Measurements from ENCODE around the gene ACSF2. TPM values are rescaled to one million over a fixed set of nuclear protein-coding genes. Genes with fewer than 3 reads are reported as not detected.

ACSF2 gene
- total RNA-seq, 1 donor from 2014 or later, result 34.5 TPM

- H3K9me3 Mint-ChIP-seq, result no peaks in the 10 kb centered on the region
- DNase-seq (ENCODE audit: low read depth, low spot score), result no peak
- H3K27me3 Mint-ChIP-seq (ENCODE audit: low read depth), result peaks cover 44% of the 10 kb centered on the region
- TF ChIP-seq CTCF (conservative IDR thresholded peaks at IDR 0.05), result no peak
- H3K36me3 Mint-ChIP-seq (ENCODE audit: low read depth), result no peaks in the 10 kb centered on the region
- no peak overlapping the region for H3K27ac Mint-ChIP-seq (ENCODE audit: unreplicated experiment)
- H3K4me3 Mint-ChIP-seq, result no peak overlapping the region
- H3K4me1 Mint-ChIP-seq, result peaks cover 16% of the 10 kb centered on the region
Measured at GRCh38 chr17:50469208-50469605, 43.2 kb downstream of the ACSF2 start.

- Mint-ChIP-seq H3K4me1 (peaks cover 16% of the 10 kb centered on the region), H3K4me3 (peak overlapping the region; percentile 23), H3K27me3 (ENCODE audit: low read depth) (peaks cover 44% of the 10 kb centered on the region), H3K36me3 (ENCODE audit: low read depth) (no peaks in the 10 kb centered on the region), H3K27ac (ENCODE audit: unreplicated experiment) (no peak overlapping the region), H3K9me3 (no peaks in the 10 kb centered on the region)
- TF ChIP-seq CTCF (conservative IDR thresholded peaks at IDR 0.05), result no peak
- DNase-seq (ENCODE audit: low read depth, low spot score), result no peak
Measured at GRCh38 chr17:50469671-50470305, 43.8 kb downstream of the ACSF2 start.

GRCh38 chr17:50470426-50470825 is 44.4 kb downstream of the ACSF2 start:
- H3K27me3 Mint-ChIP-seq (ENCODE audit: low read depth), result peaks cover 43% of the 10 kb centered on the region
- H3K36me3 Mint-ChIP-seq (ENCODE audit: low read depth), result no peaks in the 10 kb centered on the region
- DNase-seq (ENCODE audit: low read depth, low spot score), result no peak
- no peak for TF ChIP-seq CTCF (conservative IDR thresholded peaks at IDR 0.05)
- no peak overlapping the region for H3K27ac Mint-ChIP-seq (ENCODE audit: unreplicated experiment)
- no peaks in the 10 kb centered on the region for H3K9me3 Mint-ChIP-seq
- peak overlapping the region; percentile 23 for H3K4me3 Mint-ChIP-seq
- H3K4me1 Mint-ChIP-seq, result peaks cover 16% of the 10 kb centered on the region

GRCh38 chr17:50471009-50471905 is 45.2 kb downstream of the ACSF2 start:
- H3K27ac Mint-ChIP-seq (ENCODE audit: unreplicated experiment), result no peak overlapping the region

GRCh38 chr17:50472286-50472685 is 46.3 kb downstream of the ACSF2 start:
- DNase-seq (ENCODE audit: low read depth, low spot score), result no peak
- no peaks in the 10 kb centered on the region for H3K9me3 Mint-ChIP-seq
- peaks cover 11% of the 10 kb centered on the region for H3K4me1 Mint-ChIP-seq
- H3K4me3 Mint-ChIP-seq, result no peak overlapping the region
- no peak for TF ChIP-seq CTCF (conservative IDR thresholded peaks at IDR 0.05)
- no peak overlapping the region for H3K27ac Mint-ChIP-seq (ENCODE audit: unreplicated experiment)
- no peaks in the 10 kb centered on the region for H3K36me3 Mint-ChIP-seq (ENCODE audit: low read depth)
- peaks cover 40% of the 10 kb centered on the region for H3K27me3 Mint-ChIP-seq (ENCODE audit: low read depth)

More at GRCh38 chr17:50471009-50471905, 45.2 kb downstream of the ACSF2 start:
- Mint-ChIP-seq H3K36me3 (ENCODE audit: low read depth) (no peaks in the 10 kb centered on the region), H3K27me3 (ENCODE audit: low read depth) (peaks cover 42% of the 10 kb centered on the region), H3K9me3 (no peaks in the 10 kb centered on the region), H3K4me3 (no peak overlapping the region), H3K4me1 (peaks cover 16% of the 10 kb centered on the region)
- no peak for TF ChIP-seq CTCF (conservative IDR thresholded peaks at IDR 0.05)
- no peak for DNase-seq (ENCODE audit: low read depth, low spot score)
